AML-193 (cell line): ENCODE results near the gene DENND11.
"Not testable (repeated sequence)": the region's sequence is repeated elsewhere in the genome, so short reads cannot be mapped to it uniquely, and the experiment has no call there.

Source experiments
- DNase-seq, 2 experiments: peaks; one replicate each; lab custom pipeline; 2025; lab: John Stamatoyannopoulos, UW

Gene DENND11

GRCh38 chr7:141708351-141708750, 6.4 kb upstream of the DENND11 start, which contains the start of gene WEE2:
TSS of gene WEE2 (plus strand) at chr7:141708353. CDS start at chr7:141708759, 406 bp downstream.
- DNase-seq = no peak

DNA sequence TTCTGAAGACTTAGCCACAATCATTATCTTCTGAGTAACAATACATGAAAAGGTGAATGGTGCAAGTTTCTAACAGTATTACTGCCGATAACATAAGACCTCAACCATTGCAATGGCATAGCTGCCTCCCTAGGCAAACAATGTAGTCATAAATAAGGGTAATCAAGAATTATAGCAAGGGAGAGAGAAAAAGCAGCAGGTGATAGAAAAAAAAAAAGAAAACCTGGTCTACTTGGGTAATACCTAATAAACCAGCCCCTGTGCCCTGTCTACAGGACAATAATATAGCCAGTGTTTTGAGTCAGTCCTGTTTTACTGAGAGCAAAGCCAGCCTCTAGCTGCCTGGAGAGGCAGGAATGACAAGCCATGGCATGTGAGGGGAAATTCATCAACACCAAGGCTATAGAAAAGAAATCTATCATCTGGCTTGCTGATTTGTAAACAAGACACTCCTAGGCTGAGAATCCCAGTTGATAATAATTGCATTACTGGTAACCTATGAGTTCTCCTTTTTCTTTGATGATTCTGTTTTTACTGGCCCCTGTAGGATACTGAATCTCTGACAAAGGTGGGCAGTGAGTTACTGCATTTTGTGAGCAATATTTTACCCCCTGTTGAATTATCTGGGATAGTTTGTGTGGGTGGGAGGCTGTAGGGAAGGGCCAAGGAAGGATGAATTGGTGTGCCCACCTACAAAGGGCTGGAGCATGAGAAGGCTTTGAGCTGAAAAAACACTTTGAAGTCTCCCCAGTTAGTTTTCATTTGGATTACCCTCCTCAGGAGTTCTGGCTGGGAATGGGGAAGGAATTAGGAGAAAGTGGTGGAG, 4.5 kb upstream of the DENND11 start:
- DNase-seq = no peak

DNA sequence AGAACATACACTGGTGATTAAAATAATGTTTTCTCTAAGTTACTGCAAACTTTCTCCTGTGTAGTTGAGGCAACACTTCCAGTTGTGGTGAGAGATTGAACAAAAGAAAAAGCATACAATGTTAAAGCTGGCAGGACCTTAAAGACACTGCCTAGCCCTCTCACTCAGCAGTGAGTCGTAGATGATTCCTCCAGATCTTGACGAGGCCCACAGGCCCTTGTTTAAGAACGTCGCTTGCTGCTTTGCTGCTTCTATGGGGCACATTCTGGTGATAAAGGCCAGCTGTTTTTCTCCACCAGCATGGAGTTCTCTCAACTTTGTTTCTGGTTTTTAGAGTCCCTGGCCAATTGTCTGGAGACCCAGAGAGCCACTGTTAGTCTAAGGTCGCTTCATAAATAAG, 2.8 kb upstream of the DENND11 start:
- no peak for DNase-seq

DNA sequence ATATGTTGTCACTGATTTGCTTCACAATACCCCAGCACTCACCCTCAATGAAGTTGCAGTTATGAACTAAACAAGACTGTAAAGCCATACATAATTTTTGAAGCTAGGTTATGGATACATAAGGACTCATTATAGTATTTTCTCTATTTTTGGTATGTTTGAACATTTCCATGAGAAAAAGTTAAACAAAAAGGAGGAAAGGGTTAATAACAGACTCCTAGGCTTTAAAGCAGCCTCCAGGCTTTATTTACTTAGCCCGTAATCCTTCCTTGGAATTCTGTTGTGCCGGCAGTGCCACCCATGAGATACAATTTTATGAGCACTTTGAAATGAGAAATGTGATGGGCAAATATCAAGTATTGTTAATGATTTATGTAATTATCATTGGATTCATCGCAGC, 2.1 kb upstream of the DENND11 start:
- no peak for DNase-seq

DNA sequence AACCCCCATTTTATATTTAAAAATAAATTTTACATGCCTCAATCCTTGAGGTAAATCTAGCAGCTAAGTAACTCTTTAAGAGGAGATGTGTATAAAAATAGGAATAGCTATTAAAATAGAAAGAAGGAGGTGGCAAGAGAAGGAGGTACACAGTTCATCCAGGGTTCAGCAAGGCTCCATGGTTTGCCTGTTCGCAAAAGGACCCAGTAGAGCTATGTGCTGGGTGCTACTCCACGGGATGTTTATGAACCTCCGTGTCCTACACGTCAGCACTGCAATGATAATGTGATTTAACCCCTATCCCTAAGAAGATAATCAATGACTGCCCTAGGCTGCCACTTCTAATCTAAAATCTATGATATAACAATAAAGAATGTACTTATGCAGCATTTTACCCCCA, 926 bp upstream of the DENND11 start:
- DNase-seq = no peak

GRCh38 chr7:141701489-141702046, 398 bp downstream of the DENND11 start:
- peak; percentile 4 to 25 for DNase-seq

- DNase-seq = peak in 1 of 2 experiments; percentile 4
These were observed 1.1 kb downstream of the DENND11 start for GRCh38 chr7:141700848-141701371.

GRCh38 chr7:141700296-141700847, 1.6 kb downstream of the DENND11 start:
- DNase-seq = no peak

DNA sequence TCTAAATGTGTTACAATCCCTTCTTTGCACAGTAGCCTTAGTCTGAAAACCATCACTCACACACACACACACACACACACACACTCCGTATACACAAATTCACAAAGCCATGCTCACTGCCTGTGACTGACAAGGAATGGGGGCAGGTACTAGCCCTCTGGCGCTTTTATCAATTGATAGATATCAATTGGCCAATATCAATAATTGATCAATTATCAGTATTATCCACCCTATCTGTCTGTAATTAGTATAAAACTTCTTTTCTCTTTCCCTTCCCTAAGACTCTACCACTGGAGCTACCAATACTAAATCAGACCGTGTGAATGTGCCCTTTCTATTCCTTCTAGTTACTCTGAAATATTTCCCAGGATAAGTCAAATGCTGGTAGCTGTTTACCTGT, 2.1 kb downstream of the DENND11 start:
- DNase-seq = no peak

DNA sequence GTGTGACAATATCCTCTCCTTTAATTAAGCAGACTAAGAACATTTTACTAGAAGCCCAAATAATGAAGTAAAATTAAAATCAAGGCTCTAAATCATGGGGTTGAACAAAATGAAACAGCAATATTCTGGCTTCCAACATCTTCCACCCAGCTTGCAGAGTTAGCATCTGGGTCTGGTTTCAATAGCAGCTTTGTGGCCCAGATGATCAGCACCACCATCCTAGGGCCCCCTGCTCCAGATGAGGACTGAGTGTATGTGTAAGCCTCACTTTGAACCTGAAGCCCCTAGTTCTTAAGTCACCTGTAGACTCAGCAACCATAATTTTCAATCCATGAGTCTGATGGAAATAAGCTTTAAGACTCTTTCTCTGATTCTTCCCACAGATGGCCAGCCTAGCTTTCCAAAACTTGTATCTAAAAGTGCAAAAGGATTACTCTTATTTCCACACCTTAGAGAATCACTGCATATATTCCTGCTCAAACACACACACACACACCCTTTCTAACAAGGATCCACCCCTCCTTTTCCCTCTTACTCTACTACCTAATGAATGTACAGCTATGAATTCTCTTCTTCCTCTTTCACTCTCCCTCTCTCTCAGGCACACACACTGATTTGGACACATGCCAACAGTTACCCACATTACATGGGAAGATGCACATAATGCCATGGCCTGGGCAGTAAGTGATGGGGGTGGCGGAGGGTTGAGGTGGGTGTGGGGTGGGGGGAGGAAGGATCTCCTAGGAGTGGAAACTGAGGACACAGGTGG, 3.5 kb downstream of the DENND11 start:
- peak; percentile 20 to 39 for DNase-seq

GRCh38 chr7:141697211-141697871, 4.6 kb downstream of the DENND11 start:
- DNase-seq = no peak

GRCh38 chr7:141696348-141696747, 5.6 kb downstream of the DENND11 start:
- no peak for DNase-seq

GRCh38 chr7:141695803-141696289, 6.1 kb downstream of the DENND11 start:
- no peak for DNase-seq

- DNase-seq = no peak
These were observed 8.9 kb downstream of the DENND11 start for GRCh38 chr7:141693082-141693481.

- no peak for DNase-seq
These were observed 10.0 kb downstream of the DENND11 start for GRCh38 chr7:141691961-141692360.

GRCh38 chr7:141691540-141691939, 10.4 kb downstream of the DENND11 start:
- DNase-seq = no peak

- DNase-seq = not testable (repeated sequence)
These were observed 12.7 kb downstream of the DENND11 start for GRCh38 chr7:141689072-141689825.

DNA sequence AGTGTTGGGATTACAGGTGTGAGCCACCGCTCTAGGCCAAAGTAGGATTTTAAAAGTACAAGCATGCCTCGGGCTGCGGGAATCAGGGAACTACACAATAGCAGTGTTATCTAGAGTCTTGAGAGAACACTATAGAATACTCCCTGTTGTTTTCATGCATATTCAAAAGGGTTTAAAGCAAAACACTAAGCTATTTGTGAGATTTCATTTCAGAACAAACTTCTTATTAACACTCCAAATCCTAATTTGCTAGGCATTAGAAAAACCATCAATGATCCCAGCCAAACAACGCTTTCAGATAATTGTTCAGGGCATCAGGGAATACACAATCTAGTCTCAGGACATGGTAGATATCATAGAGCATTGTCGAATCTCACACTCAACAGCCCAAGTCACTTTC, 13.9 kb downstream of the DENND11 start:
- DNase-seq = no peak

DNA sequence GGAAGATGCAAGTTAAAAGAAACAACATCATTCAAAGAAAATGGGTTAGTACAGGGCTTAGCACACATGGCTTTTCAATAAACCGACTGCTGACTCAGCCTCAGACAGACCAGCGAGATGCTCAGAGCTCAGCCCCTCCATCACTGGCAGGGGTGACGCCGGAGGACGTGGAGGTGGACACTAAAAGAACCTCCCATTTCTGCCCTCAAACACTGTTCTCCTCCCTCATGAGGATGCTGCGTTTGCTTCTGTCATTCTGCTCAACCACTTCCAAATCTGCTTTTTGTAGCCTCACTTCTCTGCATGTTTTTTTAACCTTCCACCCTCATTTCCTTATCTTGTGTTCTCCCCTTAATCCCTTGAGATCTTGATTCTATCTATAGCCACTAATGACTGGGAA, 15.3 kb downstream of the DENND11 start:
- no peak for DNase-seq

GRCh38 chr7:141686074-141686473, 15.9 kb downstream of the DENND11 start:
- DNase-seq = no peak
